H1 (cell line): ENCODE measurements around the gene PDLIM4. TPM values are rescaled to one million over a fixed set of nuclear protein-coding genes. Genes with fewer than 3 reads are reported as not detected.

Source experiments
- CTCF ChIA-PET: fragments of 300-600 bp; sonication (Branson Sonifier 250); formaldehyde crosslinking; loops from one replicate; lab custom pipeline; 2021; ENCODE audit not compliant: partially characterized antibody; lab: Charles Lee
- POLR2A ChIA-PET: fragments of 300-600 bp; sonication (Branson Sonifier 250); formaldehyde crosslinking; loops from one replicate; lab custom pipeline; 2021; ENCODE audit warnings: inconsistent platforms; ENCODE audit not compliant: partially characterized antibody; lab: Charles Lee
- DNase-seq, 2 experiments: peaks; one replicate each; pipeline versions ENCODE4 v3.0.0 to v3.0.0-alpha.2; 2010 to 2022; ENCODE audit warnings: low spot score in 2 of 2, low read depth in 1 of 2, mixed read lengths in 1 of 2
- FAIRE-seq: peaks from 2 replicates; lab custom pipeline; 2011; peaks lifted over from hg19 to GRCh38; lab: Jason Lieb, UNC
- H2AFZ ChIP-seq: 2 replicates; pipeline ENCODE4 v1.8.1; 2012; ENCODE audit warnings: low read length, inconsistent platforms
- H2AK5ac ChIP-seq: 2 replicates; pipeline ENCODE4 v1.6.1; 2013; ENCODE audit warnings: low read depth, low read length
- H2BK120ac ChIP-seq: replicated peaks from 2 replicates; pipeline ENCODE3; 2013; ENCODE audit warnings: low read depth, low read length, inconsistent platforms
- H2BK12ac ChIP-seq: 2 replicates; pipeline ENCODE4 v1.6.1; 2013; ENCODE audit warnings: low read depth, low read length
- H2BK15ac ChIP-seq: 2 replicates; pipeline ENCODE4 v1.6.1; 2013; ENCODE audit warnings: low read length
- H2BK20ac ChIP-seq: 2 replicates; pipeline ENCODE4 v1.6.1; 2013; ENCODE audit warnings: low read length
- H2BK5ac ChIP-seq: 2 replicates; pipeline ENCODE4 v1.6.1; 2013; ENCODE audit warnings: low read depth, low read length
- H3K14ac ChIP-seq: 2 replicates; pipeline ENCODE4 v1.6.1; 2013; ENCODE audit warnings: inconsistent platforms; ENCODE audit not compliant: insufficient read length
- H3K18ac ChIP-seq: 2 replicates; pipeline ENCODE4 v1.6.1; 2013; ENCODE audit warnings: low read length; ENCODE audit errors: extremely low read depth
- H3K23ac ChIP-seq: 2 replicates; pipeline ENCODE4 v1.6.1; 2013; ENCODE audit warnings: inconsistent platforms; ENCODE audit not compliant: insufficient read length
- H3K23me2 ChIP-seq: 2 replicates; pipeline ENCODE4 v1.6.1; 2013; ENCODE audit warnings: low read depth, low read length
- H3K27ac ChIP-seq: 2 replicates; pipeline ENCODE4 v1.6.1; 2011; ENCODE audit warnings: low read depth, low read length, inconsistent platforms
- H3K27me3 ChIP-seq, 4 experiments: replicated peaks in 1 of 4; 1 replicate in 1 of 4; 2 replicates in 3 of 4; pipeline versions ENCODE4 v1.6.1 to v1.8.1; 2011 to 2013; ENCODE audit warnings: low read length in 3 of 4, mild to moderate bottlenecking in 3 of 4, inconsistent platforms in 2 of 4, mixed read lengths in 2 of 4, moderate library complexity in 1 of 4; ENCODE audit not compliant: control insufficient read depth in 3 of 4, insufficient read depth in 3 of 4; ENCODE audit errors: extremely low read depth in 1 of 4
- H3K36me3 ChIP-seq, 4 experiments: 2 replicates each; pipeline versions ENCODE4 v1.6.1 to v1.8.1; 2011 to 2013; ENCODE audit warnings: mild to moderate bottlenecking in 4 of 4, low read length in 3 of 4, moderate library complexity in 2 of 4, control low read depth in 1 of 4, inconsistent platforms in 1 of 4; ENCODE audit not compliant: insufficient read depth in 4 of 4, control insufficient read depth in 2 of 4
- H3K4ac ChIP-seq: replicated peaks from 2 replicates; pipeline ENCODE3; 2013; ENCODE audit warnings: low read length, low read depth, mixed read lengths, inconsistent platforms; ENCODE audit not compliant: insufficient read length
- H3K4me1 ChIP-seq, 4 experiments: replicated peaks in 1 of 4; 1 replicate in 1 of 4; 2 replicates in 3 of 4; pipeline versions ENCODE4 v1.6.1 to v1.8.1; 2011 to 2013; ENCODE audit warnings: low read length in 3 of 4, inconsistent platforms in 2 of 4, mixed read lengths in 1 of 4; ENCODE audit not compliant: insufficient read depth in 4 of 4, control insufficient read depth in 3 of 4
- H3K4me2 ChIP-seq, 2 experiments: 2 replicates each; pipeline versions ENCODE4 v1.6.1 to v1.8.1; 2011 to 2013; ENCODE audit warnings: low read depth in 2 of 2, low read length in 2 of 2, control low read depth in 1 of 2, inconsistent platforms in 1 of 2, mild to moderate bottlenecking in 1 of 2; ENCODE audit not compliant: insufficient read depth in 1 of 2
- H3K4me3 ChIP-seq, 4 experiments: fragments of 200-600, 300-600 bp in 1 of 4; sonication (generic), shearing (Covaris generic), sonication (Bioruptor Twin) in 1 of 4; 2 replicates each; pipeline versions ENCODE4 v1.5.1 to v1.8.1; 2011 to 2016; ENCODE audit warnings: low read length in 4 of 4, low read depth in 3 of 4, control low read depth in 2 of 4, inconsistent platforms in 2 of 4, mild to moderate bottlenecking in 2 of 4, mixed read lengths in 1 of 4, moderate library complexity in 1 of 4; ENCODE audit not compliant: insufficient read depth in 2 of 4; ENCODE audit errors: extremely low read depth in 1 of 4
- H3K56ac ChIP-seq: replicated peaks from 2 replicates; pipeline ENCODE3; 2013; ENCODE audit warnings: low read depth, mild to moderate bottlenecking, mixed read lengths, low read length, inconsistent platforms; ENCODE audit not compliant: insufficient read length
- H3K79me1 ChIP-seq: 2 replicates; pipeline ENCODE4 v1.6.1; 2013; ENCODE audit warnings: low read depth, low read length, control low read depth
- H3K79me2 ChIP-seq, 2 experiments: 2 replicates each; pipeline versions ENCODE4 v1.6.1 to v1.8.1; 2012 to 2013; ENCODE audit warnings: low read length in 2 of 2, mild to moderate bottlenecking in 2 of 2, inconsistent platforms in 1 of 2; ENCODE audit not compliant: insufficient read depth in 2 of 2, control insufficient read depth in 1 of 2
- H3K9ac ChIP-seq, 4 experiments: replicated peaks in 1 of 4; 1 replicate in 1 of 4; 2 replicates in 3 of 4; pipeline versions ENCODE4 v1.6.1 to v1.8.1; 2011 to 2013; ENCODE audit warnings: low read depth in 3 of 4, low read length in 3 of 4, control low read depth in 2 of 4, mild to moderate bottlenecking in 2 of 4, moderate library complexity in 2 of 4, inconsistent platforms in 1 of 4; ENCODE audit errors: extremely low read depth in 1 of 4
- H3K9me3 ChIP-seq, 2 experiments: 2 replicates each; pipeline versions ENCODE4 v1.6.1 to v1.8.1; 2012 to 2013; ENCODE audit warnings: mild to moderate bottlenecking in 2 of 2, moderate library complexity in 2 of 2, control low read depth in 1 of 2, inconsistent platforms in 1 of 2, low read depth in 1 of 2, low read length in 1 of 2, mixed read lengths in 1 of 2; ENCODE audit not compliant: insufficient read depth in 2 of 2
- H4K20me1 ChIP-seq, 2 experiments: replicated peaks in 1 of 2; 2 replicates each; pipeline versions ENCODE3 to v1.8.1; 2011 to 2013; ENCODE audit warnings: inconsistent platforms in 2 of 2, low read length in 2 of 2, mild to moderate bottlenecking in 1 of 2; ENCODE audit not compliant: insufficient read depth in 2 of 2, control insufficient read depth in 1 of 2
- H4K5ac ChIP-seq: 2 replicates; pipeline ENCODE4 v1.6.1; 2013; ENCODE audit warnings: low read length, low read depth, mixed read lengths, inconsistent platforms; ENCODE audit not compliant: insufficient read length
- H4K8ac ChIP-seq: 2 replicates; pipeline ENCODE4 v1.8.0; 2013; ENCODE audit warnings: mild to moderate bottlenecking, moderate library complexity, low read length, inconsistent platforms; ENCODE audit not compliant: insufficient read depth; ENCODE audit errors: extremely low read depth
- H4K91ac ChIP-seq: replicated peaks from 2 replicates; pipeline ENCODE3; 2013; ENCODE audit warnings: low read length, mixed read lengths, inconsistent platforms; ENCODE audit not compliant: insufficient read length
- BCL11A ChIP-seq, 2 experiments: IDR thresholded peaks; one replicate each; pipeline ENCODE4 v1.6.1; 2011; ENCODE audit warnings: low read depth in 2 of 2, low read length in 2 of 2, mild to moderate bottlenecking in 2 of 2
- CHD2 ChIP-seq: IDR thresholded peaks from 2 replicates; pipeline ENCODE4 v1.6.1; 2012; ENCODE audit warnings: low read length, improper control_type of control experiment
- CTCF ChIP-seq, 3 experiments: IDR thresholded peaks; 1 replicate in 2 of 3; 2 replicates in 1 of 3; pipeline versions ENCODE4 v1.5.1 to v1.6.1; 2011; ENCODE audit warnings: low read length in 3 of 3, mild to moderate bottlenecking in 3 of 3, inconsistent platforms in 2 of 3, low read depth in 1 of 3, moderate library complexity in 1 of 3; ENCODE audit not compliant: insufficient read depth in 1 of 3; ENCODE audit errors: control extremely low read depth in 1 of 3
- EGR1 ChIP-seq: IDR thresholded peaks from 2 replicates; pipeline ENCODE4 v1.6.1; 2011; ENCODE audit warnings: low read depth, low read length, borderline replicate concordance
- MAFK ChIP-seq: IDR thresholded peaks from 2 replicates; pipeline ENCODE4 v1.6.1; 2012; ENCODE audit warnings: low read depth, mild to moderate bottlenecking, improper control_type of control experiment, low read length
- RNF2 ChIP-seq: fragments of 200-900, 300-1000 bp; sonication (generic); IDR thresholded peaks from 2 replicates; pipeline ENCODE4 v1.7.1; 2016; ENCODE audit warnings: borderline replicate concordance, low read depth, mild to moderate bottlenecking, antibody characterized with exemption, low read length; ENCODE audit not compliant: poor library complexity, severe bottlenecking; ENCODE audit errors: missing control alignments
- SP1 ChIP-seq: IDR thresholded peaks from 2 replicates; pipeline ENCODE4 v1.6.1; 2011; ENCODE audit warnings: low read depth, low read length
- TAF1 ChIP-seq: IDR thresholded peaks from 2 replicates; pipeline ENCODE4 v1.6.1; 2011; ENCODE audit warnings: mild to moderate bottlenecking, low read depth, low read length
- WGBS, 2 experiments: shearing (Covaris generic) in 1 of 2; methylation state at CpG; one replicate each; pipeline versions ENCODE4 v1.1.6 to v1.1.7; 2013 to 2015; ENCODE audit warnings: low lambda C conversion rate in 2 of 2, mixed read lengths in 2 of 2, inconsistent platforms in 1 of 2, low coverage in 1 of 2, missing lambda C conversion rate in 1 of 2; ENCODE audit not compliant: insufficient replicate concordance in 2 of 2, insufficient coverage in 1 of 2, insufficient read length in 1 of 2; ENCODE audit errors: extremely low coverage in 1 of 2, missing lambda C conversion rate in 1 of 2; 5-methylcytosine and 5-hydroxymethylcytosine counted together
- polyA plus RNA-seq, 7 experiments: library from polyadenylated mRNA; depleted of rRNA in 3 of 7; stranded (reverse) in 5 of 7; unstranded in 2 of 7; fragments of >200 nt in 5 of 7; fragments of 200-250 nt in 2 of 7; gene quantifications; 1 replicate in 5 of 7; 2 replicates in 1 of 7; 4 replicates in 1 of 7; pipeline versions ENCODE4 v1.2.1 to v1.2.3, GENCODE V29; 2011 to 2013; ENCODE audit warnings: missing spikeins in 2 of 7, mixed read lengths in 2 of 7
- total RNA-seq: library from RNA; stranded (reverse); fragmentation: NEBNext Ultra II Directional; extraction: Animal tissue kit (Norgen Biotek cat#: 25700); gene quantifications from 2 replicates; pipeline ENCODE4 v1.2.1, GENCODE V29; 2021
- TF ChIP-seq, protein P1 (sequence below): IDR thresholded peaks from 2 replicates; pipeline ENCODE4 v1.6.1; 2011; ENCODE audit warnings: low read depth, mild to moderate bottlenecking, low read length; ENCODE audit not compliant: insufficient read depth

PDLIM4 gene
- total and polyA plus RNA-seq, 2 of the 8 experiments (the other 6 are each of a cell fraction or from before 2014, with no cell fraction given) = 10.7 to 29.1 TPM

DNA sequence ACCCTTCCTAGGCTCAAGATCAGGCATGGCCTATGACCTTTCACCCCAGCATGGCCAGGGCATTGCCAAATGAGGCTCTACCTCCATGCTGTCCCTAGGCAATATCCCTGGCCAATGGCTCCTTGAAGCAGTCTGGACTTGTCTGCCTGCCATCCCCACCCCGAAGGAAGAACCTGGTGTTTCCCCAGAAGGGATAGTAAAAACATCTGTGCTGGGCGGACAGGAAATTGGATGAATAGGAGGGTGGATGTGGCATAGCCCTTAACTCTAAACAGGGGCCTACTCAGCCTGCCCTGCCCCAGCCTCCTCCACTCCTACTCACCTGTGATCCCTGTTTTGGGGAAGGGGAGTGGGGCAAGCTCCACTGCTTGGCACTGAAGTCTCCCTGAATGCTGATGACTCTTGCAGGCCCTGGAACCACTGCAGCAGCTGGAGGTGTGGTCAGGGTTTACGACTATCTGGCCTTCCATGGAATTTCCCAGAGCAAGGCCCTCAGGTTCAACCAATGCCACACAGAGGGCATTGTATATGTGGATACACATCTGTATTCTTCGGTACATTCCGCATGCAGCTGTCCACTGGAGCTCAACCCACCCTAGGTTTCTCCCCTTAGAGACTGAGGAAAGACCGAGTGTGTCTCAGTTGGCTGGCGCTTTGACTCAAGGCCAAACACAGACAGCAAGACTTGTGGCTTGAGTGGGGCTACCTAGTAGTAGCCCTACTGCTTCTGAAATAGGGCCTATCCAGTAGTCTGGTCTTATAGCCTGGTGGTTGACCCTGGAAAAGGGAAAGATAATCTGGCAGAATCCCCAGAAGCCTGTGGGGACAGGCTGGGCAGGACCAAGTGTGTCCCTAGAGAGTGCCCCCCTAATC lies 23.4 kb upstream of the PDLIM4 start:
- DNase-seq = no peak
- no peak for FAIRE-seq
- no peaks in the 10 kb centered on the region for H3K79me1 ChIP-seq
- TF ChIP-seq MAFK (no peak), TAF1 (no peak), CHD2 (no peak), SP1 (no peak), CTCF (IDR thresholded peaks at IDR 0.05; ENCODE audit: control extremely low read depth in 1 of 3, insufficient read depth in 1 of 3, low read depth in 1 of 3, low read length in 3 of 3) (no peak), EGR1 (no peak), RNF2 (no peak), BCL11A (IDR thresholded peaks at IDR 0.05; ENCODE audit: low read depth in 2 of 2, low read length in 2 of 2) (no peak)
- TF ChIP-seq, protein P1, sequence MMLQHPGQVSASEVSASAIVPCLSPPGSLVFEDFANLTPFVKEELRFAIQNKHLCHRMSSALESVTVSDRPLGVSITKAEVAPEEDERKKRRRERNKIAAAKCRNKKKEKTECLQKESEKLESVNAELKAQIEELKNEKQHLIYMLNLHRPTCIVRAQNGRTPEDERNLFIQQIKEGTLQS = no peak

More for the DNA sequence above, 23.4 kb upstream of the PDLIM4 start:
- Histone ChIP-seq H2BK12ac (no peak overlapping the region), H4K8ac (no peak overlapping the region), H2BK20ac (no peak overlapping the region), H3K23me2 (no peaks in the 10 kb centered on the region), H3K27me3 (peaks cover 0 to 9% (median 4%) of the 10 kb centered on the region in 4 experiments; a peak in 4 of 7 replicates), H3K4me2 (no peak overlapping the region), H3K56ac (no peak overlapping the region), H3K79me2 (no peaks in the 10 kb centered on the region), H2BK120ac (no peak overlapping the region), H3K14ac (no peak overlapping the region), H3K18ac (no peak overlapping the region), H2BK15ac (no peak overlapping the region), H2AFZ (no peak overlapping the region), H2AK5ac (no peak overlapping the region), H3K9ac (no peak overlapping the region), H3K27ac (no peak overlapping the region), H4K5ac (no peak overlapping the region), H4K20me1 (peaks cover 0 to 2% of the 10 kb centered on the region in 2 experiments), H3K4me3 (no peak overlapping the region), H3K4me1 (no peaks in the 10 kb centered on the region), H3K23ac (no peak overlapping the region), H3K36me3 (no peaks in the 10 kb centered on the region), H2BK5ac (no peak overlapping the region), H4K91ac (no peak overlapping the region), H3K4ac (no peak overlapping the region), H3K9me3 (no peaks in the 10 kb centered on the region)
- ChIA-PET POLR2A (no interaction called here), CTCF (interaction anchor here (0.8 to 2.1 kb wide), 6 partner anchors 8 to 233 kb away, joined by 3 to 5 read pairs (median 4); no protein-coding TSS in a partner anchor)
- 91% methylated on average over 7 of the region's 7 CpGs; no CpG with 5 or more reads in 1 of the 2 experiments for WGBS, 2 experiments
